HG02678 (cell line): ENCODE results near the gene PARP14.
A peak's percentile ranks its signal among the peaks of the same experiment; 100 is the strongest.
"Not testable (repeated sequence)": the region's sequence is repeated elsewhere in the genome, so short reads cannot be mapped to it uniquely, and the experiment has no call there.

Source experiments
- ATAC-seq: cut with Tn5 transposase; IDR thresholded peaks from one replicate; pipeline ENCODE4 v1.9.1; 2021; ENCODE audit warnings: mild to moderate bottlenecking, moderate library complexity; ENCODE audit not compliant: unreplicated experiment

PARP14 gene

DNA sequence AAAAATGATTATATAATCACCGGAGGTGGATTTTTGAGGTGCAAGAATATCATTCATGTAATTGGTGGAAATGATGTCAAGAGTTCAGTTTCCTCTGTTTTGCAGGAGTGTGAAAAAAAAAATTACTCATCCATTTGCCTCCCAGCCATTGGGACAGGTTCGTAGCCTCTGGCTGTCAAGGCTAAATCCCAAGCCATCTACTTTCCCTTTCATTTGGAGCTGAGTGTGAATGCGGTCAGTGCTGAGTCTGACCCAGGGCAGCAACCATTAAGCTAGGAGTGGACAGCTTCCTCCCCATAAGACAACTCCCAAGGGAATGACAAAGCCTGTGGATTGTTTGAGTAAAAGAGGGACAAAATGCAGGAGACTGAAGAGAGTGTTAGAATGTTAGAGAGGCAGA, 33.6 kb downstream of the PARP14 start:
- ATAC-seq: no peak

DNA sequence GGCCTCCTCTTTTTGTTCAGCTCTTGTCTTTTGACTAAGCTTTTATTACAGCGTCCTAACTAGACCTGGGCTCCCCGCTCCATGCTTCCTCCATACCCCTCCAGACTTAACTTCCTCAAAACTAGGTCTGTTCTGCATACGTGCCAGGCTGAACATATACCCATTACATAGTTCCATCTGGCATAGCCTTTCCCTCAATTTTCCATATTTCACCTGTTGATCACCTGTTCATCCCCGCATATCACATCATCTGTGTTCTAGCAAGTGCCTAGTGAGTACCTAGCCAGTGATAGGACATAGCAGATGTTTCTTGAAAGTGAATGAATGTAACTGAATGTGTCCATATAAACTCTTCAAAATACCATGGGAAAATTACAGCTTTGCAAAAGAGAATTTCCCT, 36.0 kb downstream of the PARP14 start:
- ATAC-seq: no peak

DNA sequence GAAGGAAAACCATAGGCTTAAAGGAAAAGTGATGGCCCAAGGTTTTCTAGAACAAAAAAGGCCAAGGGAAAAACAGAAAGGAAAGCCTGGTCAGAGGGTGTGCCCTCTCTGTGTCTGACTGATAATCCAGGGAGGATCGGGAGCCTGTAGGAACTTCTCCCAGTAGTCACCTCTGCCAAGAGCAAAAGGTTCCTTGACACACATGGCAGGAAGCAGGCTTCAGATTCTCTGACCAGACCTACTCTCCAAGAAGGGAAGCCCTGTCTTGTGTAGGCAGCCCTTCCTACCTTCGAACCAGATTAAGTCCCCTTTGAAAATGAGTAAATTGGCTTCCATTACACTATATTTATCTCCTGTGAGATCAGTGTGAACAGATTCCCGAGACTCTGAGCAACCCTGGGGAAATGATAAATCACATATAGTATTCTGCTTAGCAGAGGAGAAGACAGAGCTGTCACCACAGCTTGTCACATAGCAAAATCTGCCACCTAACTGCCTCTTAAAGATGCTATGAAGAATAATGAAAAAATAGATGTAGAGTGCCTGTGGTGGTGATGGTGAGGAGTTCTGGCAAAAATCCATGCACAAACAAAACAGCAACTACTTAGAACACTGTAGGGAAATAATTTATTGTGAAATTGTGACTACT, 38.8 kb downstream of the PARP14 start:
- no peak for ATAC-seq

DNA sequence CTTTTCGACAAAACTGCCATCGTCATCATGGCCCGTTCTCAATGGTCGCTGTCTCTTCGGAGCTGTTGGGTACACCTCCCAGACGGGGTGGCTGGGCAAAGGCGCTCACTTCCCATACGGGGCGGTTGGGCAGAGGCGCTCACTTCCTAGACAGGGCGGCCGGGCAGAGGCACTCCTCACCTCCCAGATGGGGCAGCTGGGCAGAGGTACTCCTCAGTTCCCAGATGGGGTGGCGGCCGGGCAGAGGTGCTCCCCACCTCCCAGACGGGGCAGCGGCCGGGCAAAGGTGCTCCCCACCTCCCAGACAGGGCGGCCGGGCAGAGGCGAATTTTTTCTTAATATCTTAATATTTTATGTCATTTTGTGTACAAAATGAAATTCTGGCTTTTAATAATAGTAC, 44.5 kb downstream of the PARP14 start:
- no peak for ATAC-seq

DNA sequence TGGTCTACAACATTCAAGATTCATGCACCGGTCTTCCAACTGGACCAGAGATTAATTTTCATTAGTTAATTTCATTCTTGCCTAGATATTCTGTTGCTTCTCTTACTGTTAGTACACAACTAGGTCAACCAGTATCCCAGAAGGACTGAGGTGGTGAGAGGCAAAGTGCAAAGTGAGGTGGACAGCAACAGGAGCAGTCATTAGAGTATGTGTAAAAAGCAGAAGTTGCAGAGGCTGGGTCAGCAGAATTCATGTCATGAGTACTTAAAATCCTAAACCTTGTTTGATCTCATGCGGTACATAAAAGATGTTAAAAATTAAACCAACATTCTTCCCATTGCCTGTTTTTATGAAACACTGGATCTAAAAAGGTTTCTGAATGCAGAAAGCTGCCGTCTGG, 46.7 kb downstream of the PARP14 start:
- ATAC-seq: no peak

DNA sequence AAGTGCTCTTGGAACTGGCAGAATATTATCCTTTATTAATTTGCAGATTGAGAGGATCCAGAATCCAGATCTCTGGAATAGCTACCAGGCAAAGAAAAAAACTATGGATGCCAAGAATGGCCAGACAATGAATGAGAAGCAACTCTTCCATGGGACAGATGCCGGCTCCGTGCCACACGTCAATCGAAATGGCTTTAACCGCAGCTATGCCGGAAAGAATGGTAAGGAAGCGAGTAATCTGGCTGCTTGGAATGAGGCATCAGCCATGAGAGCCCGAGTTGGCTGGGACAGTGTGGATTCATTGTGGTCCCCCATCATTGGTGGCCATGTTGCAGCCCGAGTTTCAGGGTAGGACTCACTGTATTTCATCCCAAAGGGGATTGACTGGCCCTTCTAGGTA, 47.1 kb downstream of the PARP14 start:
- ATAC-seq: no peak

DNA sequence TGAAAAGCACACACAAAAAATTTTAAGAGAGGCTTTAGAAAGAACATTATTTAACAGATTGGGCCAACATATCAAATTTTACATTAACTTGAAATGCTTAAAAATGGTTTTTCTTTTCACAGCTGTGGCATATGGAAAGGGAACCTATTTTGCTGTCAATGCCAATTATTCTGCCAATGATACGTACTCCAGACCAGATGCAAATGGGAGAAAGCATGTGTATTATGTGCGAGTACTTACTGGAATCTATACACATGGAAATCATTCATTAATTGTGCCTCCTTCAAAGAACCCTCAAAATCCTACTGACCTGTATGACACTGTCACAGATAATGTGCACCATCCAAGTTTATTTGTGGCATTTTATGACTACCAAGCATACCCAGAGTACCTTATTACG, 47.5 kb downstream of the PARP14 start:
- ATAC-seq: no peak

DNA sequence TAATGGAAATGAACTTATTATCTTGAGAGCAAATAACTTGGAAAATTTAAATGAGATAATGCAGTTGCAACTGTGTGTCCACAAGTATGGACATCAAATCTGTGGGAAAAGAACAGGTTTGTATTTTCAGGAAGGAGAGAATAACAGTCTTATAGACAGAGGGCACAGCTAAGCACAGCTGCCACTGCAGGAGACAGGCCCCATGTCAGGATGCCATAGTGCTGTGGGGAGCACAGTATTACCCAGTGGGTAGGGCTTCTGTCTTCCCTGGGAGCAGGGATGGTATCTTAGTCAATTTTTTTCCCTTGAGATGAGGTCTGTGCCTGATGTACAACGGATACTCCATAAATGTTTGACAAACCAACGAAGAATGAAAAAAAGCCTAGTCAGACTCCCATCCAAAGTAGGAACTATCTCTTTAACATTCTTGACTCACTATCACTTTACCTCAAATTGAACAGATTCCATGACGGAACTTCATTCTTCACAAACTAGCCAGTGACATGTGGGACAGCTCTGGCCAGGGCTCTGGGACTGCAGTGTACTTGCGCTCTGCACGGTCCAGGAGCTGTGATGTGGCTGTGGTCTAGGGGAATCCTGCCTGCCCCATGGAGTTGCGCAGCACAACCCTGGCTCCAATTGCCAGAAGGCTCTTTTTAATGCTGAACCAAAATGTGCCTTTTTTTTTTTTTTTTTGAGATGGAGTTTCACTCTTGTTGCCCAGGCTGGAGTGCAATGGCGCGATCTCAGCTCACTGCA, 48.3 kb downstream of the PARP14 start:
- no peak for ATAC-seq

DNA sequence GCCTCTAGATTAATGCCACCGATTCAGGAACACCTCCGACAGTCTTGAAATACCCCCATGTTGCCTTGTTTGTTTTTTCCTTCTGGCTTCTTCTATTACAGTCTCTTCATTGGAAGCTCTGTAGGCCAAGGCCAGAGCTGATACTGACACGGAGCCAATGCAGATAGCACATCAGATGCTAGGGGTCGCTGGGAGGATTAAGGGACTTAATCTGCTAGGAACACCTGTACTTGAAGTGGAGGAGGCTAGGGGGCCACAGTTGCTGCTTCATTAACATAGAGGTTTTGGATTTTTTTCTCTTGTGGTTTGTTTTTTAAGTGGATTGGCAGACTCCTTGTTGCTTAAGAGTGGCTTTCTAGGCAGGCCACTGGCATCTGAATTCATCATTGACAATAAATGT, 49.6 kb downstream of the PARP14 start:
- ATAC-seq: no peak

DNA sequence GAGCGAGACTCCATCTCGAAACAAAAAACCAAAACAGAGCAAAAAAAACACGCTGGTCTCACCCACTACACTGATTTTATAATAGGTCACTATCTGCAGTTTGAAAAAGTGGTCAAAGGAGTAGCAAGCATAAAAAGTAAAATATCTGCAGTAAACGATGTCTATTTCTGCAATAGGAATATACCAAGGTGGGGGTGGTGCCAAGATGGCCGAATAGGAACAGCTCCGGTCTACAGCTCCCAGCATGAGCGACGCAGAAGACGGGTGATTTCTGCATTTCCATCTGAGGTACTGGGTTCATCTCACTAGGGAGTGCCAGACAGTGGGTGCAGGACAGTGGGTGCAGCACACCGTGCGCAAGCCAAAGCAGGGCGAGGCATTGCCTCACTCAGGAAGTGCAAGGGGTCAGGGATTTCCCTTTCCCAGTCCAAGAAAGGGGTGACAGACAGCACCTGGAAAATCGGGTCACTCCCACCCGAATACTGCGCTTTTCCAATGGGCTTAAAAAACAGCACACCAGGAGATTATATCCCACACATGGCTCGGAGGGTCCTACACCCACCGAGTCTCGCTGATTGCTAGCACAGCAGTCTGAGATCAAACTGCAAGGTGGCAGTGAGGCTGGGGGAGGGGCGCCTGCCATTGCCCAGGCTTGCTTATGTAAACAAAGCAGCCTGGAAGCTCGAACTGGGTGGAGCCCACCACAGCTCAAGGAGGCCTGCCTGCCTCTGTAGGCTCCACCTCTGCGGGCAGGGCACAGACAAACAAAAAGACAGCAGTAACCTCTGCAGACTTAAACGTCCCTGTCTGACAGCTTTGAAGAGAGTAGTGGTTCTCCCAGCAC, 52.3 kb downstream of the PARP14 start:
- ATAC-seq: not testable (repeated sequence)

DNA sequence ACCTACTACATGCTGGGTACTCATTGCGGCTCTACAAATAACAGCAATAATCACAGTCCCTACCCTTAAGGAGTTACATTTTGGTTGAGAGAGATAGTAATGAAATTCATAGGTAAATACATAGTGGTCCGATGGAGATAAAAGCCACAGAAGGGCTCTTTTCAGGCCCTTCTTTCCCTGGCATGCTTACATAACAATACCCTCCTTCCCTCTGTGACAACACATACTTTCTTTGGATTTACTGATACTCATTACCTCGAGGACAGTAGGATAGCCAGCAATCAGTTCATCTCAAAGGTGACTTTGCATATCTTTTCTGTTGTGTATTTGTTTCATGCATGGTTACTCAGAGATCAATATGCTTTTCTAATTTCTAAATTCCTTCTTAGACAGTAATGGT, 58.5 kb downstream of the PARP14 start:
- ATAC-seq: no peak

DNA sequence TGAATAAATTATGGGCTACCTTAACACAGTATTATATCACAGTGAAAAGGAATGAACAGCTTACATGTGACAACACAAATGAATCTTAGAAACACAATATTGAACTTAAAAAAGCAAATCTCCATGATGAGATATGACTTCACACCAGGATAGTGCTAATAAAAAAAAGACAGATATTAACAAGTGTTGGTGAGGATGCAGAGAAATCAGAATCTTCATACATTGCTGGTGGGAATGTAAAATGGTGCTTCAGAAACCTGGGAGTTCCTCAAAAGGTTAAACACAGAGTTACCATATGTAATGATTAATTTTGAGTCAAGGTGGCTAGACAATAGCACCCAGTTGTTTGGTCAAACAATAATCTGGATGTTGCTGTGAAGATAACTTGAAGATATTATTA, 61.6 kb downstream of the PARP14 start:
- no peak for ATAC-seq

DNA sequence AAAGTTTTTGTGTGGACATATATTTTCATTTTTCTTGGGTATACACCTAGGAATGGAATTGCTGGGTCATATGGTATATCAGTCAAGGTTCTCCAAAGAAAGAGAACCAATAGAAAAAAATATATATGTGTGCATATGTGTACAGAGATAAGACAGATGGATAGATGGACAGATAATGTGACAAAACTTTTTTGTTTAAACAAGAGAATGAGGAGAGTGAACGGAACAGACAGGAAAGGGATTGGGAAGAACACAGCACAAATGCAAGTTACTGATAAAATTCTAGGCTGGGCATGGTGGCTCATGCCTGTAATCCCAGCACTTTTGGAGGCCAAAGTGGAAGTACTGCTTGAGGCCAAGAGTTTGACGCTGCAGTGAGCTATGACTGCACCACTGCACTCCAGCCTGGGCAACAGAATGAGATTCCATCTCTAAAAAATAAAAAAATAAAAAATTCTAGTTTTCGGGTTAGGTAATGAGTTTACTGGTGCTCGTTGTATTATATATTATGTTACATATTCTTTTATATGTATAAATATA, 63.0 kb downstream of the PARP14 start:
- ATAC-seq: no peak

DNA sequence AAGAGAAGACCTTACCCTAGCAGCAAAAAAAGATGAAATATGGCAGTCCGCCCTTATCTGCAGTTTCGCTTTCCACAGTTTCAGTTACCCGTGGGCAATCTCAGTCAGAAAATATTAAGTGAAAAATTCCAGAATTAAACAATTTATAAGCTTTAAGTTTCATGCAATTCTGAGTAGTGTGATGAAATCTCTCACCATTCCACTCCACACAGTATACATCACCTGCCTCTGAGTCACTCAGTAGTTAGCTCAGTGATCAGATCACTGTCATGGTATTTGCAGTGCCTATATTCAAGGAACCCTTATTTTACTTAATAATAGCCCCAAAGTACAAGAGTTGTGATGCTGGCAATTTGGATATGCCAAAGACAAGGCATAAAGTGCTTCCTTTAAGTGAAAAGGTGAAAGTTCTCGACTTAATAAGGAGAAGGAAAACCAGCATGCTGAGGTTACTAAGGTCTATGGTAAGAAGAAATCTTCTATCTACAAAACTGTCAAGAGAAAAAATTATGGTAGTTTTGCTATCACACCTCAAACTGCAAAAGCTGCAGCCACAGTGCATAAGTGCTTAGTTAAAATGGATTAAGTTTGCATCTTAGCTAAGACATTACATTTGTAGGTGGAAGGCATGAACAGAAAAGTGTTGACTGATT, 64.9 kb downstream of the PARP14 start:
- ATAC-seq: no peak

DNA sequence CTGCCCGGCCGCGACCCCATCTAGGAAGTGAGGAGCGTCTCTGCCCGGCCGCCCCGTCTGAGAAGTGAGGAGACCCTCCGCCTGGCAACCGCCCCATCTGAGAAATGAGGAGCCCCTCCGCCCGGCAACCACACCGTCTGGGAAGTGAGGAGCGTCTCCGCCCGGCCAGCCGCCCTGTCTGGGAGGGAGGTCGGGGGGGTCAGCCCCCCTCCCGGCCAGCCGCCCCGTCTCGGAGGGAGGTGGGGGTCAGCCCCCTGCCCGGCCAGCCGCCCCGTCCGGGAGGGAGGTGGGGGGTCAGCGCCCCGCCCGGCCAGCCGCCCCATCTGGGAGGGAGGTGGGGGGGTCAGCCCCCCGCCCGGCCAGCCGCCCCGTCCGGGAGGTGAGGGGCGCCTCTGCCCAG, 66.7 kb downstream of the PARP14 start:
- not testable (repeated sequence) for ATAC-seq

DNA sequence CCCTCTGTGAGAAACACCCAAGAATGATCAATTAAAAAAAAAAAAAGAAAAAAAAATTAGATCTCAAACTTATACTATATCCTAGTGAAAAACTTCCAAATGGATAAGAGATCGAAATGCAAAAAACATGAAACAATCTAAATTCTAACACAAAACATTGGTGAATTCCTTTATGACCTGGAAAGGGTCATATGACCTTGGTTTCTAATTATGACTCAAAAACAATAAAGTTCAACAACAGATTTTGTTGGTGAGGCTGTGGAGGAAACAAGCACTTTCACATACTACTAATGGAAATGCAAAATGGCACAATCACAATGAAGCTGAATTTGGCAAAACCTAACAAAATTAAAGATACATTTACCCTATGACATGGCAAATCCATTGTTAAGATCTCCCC, 67.7 kb downstream of the PARP14 start:
- ATAC-seq: no peak

DNA sequence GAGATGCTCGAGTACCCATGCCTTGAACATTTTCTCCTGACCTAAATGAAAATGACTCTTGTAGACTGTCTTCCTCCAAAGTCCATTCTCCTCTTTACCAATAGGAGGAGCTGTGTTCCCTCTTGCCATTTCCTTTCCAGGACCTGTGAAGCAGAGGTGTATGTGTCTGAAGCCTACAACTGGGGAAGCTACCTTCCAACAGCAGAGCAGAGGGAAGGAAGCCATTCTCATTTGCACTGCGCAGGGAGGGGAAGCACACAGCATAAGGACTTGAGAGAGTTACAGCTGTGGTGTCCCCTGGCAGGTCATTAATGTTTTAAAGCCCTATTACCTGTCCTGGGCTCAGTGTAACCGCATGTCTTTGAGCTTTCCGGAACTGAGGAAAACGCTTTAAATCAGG, 74.3 kb downstream of the PARP14 start:
- peak; percentile 76 for ATAC-seq

DNA sequence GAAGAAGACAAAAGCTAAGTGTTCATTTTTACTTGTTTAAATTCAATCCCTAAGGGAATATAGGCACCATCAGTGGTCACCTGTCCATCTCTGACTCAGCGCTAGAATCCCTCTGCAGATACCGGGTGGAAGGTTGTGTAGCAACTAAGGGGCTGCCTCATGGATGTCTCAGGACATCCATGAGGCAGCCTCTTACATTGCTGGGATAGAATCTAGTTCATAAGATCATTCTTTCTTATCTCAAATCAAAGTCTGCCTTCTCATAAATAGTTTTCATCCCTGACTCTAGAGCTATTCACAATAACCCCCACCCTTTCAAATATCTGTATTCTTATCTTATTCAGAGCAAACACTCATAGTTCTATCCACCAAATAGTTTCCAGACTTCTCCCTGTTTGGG, 74.9 kb downstream of the PARP14 start:
- ATAC-seq: no peak

DNA sequence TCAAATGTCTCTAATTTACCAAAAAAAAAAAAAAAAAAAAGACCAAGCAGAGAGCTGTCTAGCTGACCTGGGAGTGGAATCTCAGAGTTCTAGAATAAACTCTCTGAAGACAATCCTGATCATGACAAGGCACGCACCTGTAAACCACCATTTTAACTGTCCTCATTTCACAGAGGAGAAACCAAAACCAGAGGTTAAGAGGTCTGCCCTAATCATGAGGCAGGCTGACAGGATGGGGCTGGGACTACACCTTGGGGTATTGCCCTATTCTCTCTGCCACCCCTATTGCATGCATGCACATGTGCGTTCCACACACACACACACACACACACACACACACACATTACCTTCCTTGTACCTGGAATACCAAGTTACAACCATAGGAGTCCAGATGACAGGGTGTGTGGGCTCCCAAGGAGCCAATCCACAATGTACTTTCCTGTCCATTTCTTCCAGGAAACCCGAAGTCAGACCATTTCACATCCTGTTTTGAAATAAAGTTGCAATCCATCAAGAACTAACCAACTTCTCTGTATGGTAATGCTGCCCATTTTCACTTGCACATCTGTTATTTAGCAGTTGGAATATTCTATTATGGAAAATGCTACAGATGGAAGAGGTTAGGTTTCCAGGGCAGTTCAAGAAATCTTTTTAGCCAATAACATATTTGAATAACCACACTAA, 78.4 kb downstream of the PARP14 start:
- no peak for ATAC-seq

DNA sequence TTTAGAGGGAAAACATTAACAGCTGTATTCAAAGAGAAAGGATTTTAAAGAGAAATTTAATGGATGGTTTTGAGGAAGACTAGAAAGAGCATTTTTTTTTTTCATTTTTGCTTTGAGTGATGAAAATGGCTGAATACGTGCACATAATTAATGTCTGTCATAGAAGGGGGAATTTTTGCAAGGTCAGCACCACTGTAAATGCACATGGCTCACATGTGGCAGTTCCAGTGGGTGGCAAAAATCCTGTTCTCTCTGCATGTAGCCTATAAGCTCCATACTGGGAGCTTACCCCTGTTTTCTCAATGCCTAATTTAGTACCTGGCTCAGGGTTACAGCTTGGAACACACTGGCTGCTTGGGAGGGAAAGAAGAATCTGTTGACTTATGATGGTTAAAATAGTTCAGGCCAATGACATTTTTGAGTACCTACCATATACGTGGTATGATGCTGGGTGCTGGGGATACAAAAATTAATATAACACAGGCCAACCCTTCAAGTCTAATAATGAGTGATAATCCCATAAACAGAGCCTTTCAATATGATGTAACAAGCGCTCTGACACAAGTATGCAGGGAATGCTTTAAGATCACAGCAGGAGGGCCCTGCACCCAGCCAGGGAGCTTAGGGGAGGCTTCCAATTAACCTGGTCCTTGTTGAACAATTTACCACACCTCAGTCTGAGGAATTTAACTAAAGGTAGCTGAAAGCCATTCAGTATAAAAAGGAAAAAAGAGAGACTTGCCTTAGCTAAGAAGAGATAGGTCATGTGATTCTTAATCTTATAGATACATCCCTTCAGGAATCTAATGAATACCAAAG, 80.0 kb downstream of the PARP14 start:
- ATAC-seq: no peak
